Measurements from ENCODE around the gene MBOAT2. TPM values are rescaled to one million over a fixed set of nuclear protein-coding genes. Genes with fewer than 3 reads are reported as not detected.

MBOAT2 gene
- total RNA-seq, 1 donor from 2014 or later = 94.7 TPM

DNA sequence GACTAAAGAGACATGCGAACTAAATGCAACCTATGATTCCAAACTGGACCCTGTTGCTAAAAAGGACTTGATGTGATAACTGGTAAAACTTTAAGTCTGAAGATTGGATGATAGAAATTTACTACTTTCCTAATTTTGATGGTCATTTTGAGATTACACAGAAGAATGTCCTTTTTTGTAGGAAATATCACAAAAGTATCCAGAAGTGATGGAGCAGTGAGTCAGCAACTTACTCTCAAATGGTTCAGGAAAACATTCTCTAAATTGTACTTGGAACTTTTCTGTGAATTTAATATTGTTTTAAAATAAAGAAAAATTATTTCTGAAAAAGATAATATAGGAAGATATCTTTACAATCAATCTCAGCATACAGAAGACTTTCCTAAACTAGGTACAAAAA, 19.9 kb downstream of the MBOAT2 start:
- no peaks in the 10 kb centered on the region for H3K9me3 Mint-ChIP-seq (ENCODE audit: unreplicated experiment)
- H3K4me1 Mint-ChIP-seq (ENCODE audit: unreplicated experiment) = peaks cover 56% of the 10 kb centered on the region
- no peak overlapping the region for H3K4me3 Mint-ChIP-seq (ENCODE audit: unreplicated experiment)
- peaks cover 2% of the 10 kb centered on the region for H3K36me3 Mint-ChIP-seq (ENCODE audit: unreplicated experiment)
- TF ChIP-seq, protein P1, sequence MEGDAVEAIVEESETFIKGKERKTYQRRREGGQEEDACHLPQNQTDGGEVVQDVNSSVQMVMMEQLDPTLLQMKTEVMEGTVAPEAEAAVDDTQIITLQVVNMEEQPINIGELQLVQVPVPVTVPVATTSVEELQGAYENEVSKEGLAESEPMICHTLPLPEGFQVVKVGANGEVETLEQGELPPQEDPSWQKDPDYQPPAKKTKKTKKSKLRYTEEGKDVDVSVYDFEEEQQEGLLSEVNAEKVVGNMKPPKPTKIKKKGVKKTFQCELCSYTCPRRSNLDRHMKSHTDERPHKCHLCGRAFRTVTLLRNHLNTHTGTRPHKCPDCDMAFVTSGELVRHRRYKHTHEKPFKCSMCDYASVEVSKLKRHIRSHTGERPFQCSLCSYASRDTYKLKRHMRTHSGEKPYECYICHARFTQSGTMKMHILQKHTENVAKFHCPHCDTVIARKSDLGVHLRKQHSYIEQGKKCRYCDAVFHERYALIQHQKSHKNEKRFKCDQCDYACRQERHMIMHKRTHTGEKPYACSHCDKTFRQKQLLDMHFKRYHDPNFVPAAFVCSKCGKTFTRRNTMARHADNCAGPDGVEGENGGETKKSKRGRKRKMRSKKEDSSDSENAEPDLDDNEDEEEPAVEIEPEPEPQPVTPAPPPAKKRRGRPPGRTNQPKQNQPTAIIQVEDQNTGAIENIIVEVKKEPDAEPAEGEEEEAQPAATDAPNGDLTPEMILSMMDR (IDR thresholded peaks at IDR 0.05) = no peak
- H3K27me3 Mint-ChIP-seq (ENCODE audit: unreplicated experiment) = no peaks in the 10 kb centered on the region
- peak overlapping the region; percentile 83 for H3K27ac Mint-ChIP-seq (ENCODE audit: unreplicated experiment)
- no peak for DNase-seq (ENCODE audit: extremely low spot score, unreplicated experiment)

- Mint-ChIP-seq H3K27me3 (ENCODE audit: unreplicated experiment) (no peaks in the 10 kb centered on the region), H3K4me1 (ENCODE audit: unreplicated experiment) (peaks cover 51% of the 10 kb centered on the region), H3K27ac (ENCODE audit: unreplicated experiment) (no peak overlapping the region), H3K9me3 (ENCODE audit: unreplicated experiment) (no peaks in the 10 kb centered on the region), H3K4me3 (ENCODE audit: unreplicated experiment) (no peak overlapping the region), H3K36me3 (ENCODE audit: unreplicated experiment) (peaks cover 2% of the 10 kb centered on the region)
- DNase-seq (ENCODE audit: extremely low spot score, unreplicated experiment) = no peak
- TF ChIP-seq, protein P1 (IDR thresholded peaks at IDR 0.05) = no peak
Measured at GRCh38 chr2:8981876-8982275, 21.6 kb downstream of the MBOAT2 start.

- Mint-ChIP-seq H3K36me3 (ENCODE audit: unreplicated experiment) (peaks cover 2% of the 10 kb centered on the region), H3K4me1 (ENCODE audit: unreplicated experiment) (peaks cover 41% of the 10 kb centered on the region), H3K27me3 (ENCODE audit: unreplicated experiment) (no peaks in the 10 kb centered on the region), H3K4me3 (ENCODE audit: unreplicated experiment) (no peak overlapping the region), H3K9me3 (ENCODE audit: unreplicated experiment) (no peaks in the 10 kb centered on the region), H3K27ac (ENCODE audit: unreplicated experiment) (no peak overlapping the region)
- no peak for DNase-seq (ENCODE audit: extremely low spot score, unreplicated experiment)
- TF ChIP-seq, protein P1 (IDR thresholded peaks at IDR 0.05) = no peak
Measured at GRCh38 chr2:8980096-8980495, 23.4 kb downstream of the MBOAT2 start.

- H3K36me3 Mint-ChIP-seq (ENCODE audit: unreplicated experiment) = peaks cover 2% of the 10 kb centered on the region
- H3K4me1 Mint-ChIP-seq (ENCODE audit: unreplicated experiment) = peaks cover 24% of the 10 kb centered on the region
- no peak for DNase-seq (ENCODE audit: extremely low spot score, unreplicated experiment)
Measured at GRCh38 chr2:8977758-8978157, 25.7 kb downstream of the MBOAT2 start.

DNA sequence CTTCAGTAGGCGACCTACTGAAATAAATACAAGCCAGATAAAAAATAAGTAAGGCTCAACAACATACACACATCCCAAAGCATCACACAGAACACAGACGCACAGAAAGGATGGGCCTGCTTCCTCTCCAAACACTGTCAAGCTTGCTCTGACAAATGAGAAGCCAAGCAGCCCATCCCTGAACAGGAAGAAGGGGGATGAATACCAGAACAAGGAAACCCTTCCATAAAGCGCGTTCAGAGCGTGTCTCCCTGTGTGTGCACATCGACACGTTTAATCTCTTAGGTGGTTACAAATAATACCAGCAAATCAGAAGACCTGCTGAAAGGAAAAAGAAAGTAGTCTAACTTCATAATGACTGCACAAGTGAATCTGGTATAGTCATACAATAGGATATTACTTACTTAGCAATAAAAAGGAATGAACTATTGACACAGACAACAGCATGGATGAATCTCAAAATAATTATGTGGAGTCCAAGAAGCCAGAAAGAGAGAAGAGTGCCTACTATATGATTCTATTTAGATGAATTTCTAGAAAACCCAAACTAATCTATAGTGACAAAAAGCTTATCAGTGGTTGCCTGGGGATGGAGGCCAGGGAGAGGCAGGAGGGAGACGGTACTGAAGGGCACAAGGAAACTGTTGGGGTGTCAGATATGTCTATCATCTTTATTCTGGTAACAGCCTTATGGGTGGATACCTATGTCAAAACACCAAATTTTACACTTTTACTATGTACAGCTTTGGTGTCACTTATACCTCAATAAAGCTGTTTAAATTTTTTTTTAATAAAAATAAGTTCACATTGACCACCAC, 26.8 kb downstream of the MBOAT2 start:
- TF ChIP-seq, protein P1 (IDR thresholded peaks at IDR 0.05) = no peak
- Mint-ChIP-seq H3K4me3 (ENCODE audit: unreplicated experiment) (no peak overlapping the region), H3K27me3 (ENCODE audit: unreplicated experiment) (no peaks in the 10 kb centered on the region), H3K9me3 (ENCODE audit: unreplicated experiment) (no peaks in the 10 kb centered on the region), H3K4me1 (ENCODE audit: unreplicated experiment) (peaks cover 19% of the 10 kb centered on the region), H3K36me3 (ENCODE audit: unreplicated experiment) (peaks cover 2% of the 10 kb centered on the region), H3K27ac (ENCODE audit: unreplicated experiment) (no peak overlapping the region)
- DNase-seq (ENCODE audit: extremely low spot score, unreplicated experiment) = no peak

More at GRCh38 chr2:8977758-8978157, 25.7 kb downstream of the MBOAT2 start:
- TF ChIP-seq, protein P1 (IDR thresholded peaks at IDR 0.05) = no peak
- Mint-ChIP-seq H3K27me3 (ENCODE audit: unreplicated experiment) (no peaks in the 10 kb centered on the region), H3K9me3 (ENCODE audit: unreplicated experiment) (no peaks in the 10 kb centered on the region), H3K4me3 (ENCODE audit: unreplicated experiment) (no peak overlapping the region), H3K27ac (ENCODE audit: unreplicated experiment) (no peak overlapping the region)
